Erythroblast (primary cell): ENCODE results near the gene P4HTM.

Experiments used
- DNase-seq, 2 experiments: peaks; one replicate each; lab custom pipeline; 2025; lab: John Stamatoyannopoulos, UW
- GATA1 ChIP-seq: IDR thresholded peaks from 2 replicates; pipeline ENCODE4 v1.6.1; 2011; ENCODE audit warnings: low read depth, mild to moderate bottlenecking, control low read depth, low read length, moderate library complexity
- POLR2A ChIP-seq: IDR thresholded peaks from 2 replicates; pipeline ENCODE4 v1.6.1; 2011; ENCODE audit warnings: mild to moderate bottlenecking, low read length

The P4HTM gene

GRCh38 chr3:49028673-49029562 lies 38.9 kb downstream of the P4HTM start, which contains the start of gene IMPDH2:
Gene IMPDH2, minus strand, starts transcription at chr3:49029398. Its CDS starts 48 bp downstream, at chr3:49029350.
- DNase-seq: peak; percentile 97 to 99
- TF ChIP-seq POLR2A (peak; percentile 99), GATA1 (no peak)

- TF ChIP-seq GATA1: no peak
- TF ChIP-seq POLR2A: peak; percentile 66
- no peak for DNase-seq
Measured at GRCh38 chr3:49029563-49029884, 39.5 kb downstream of the P4HTM start.

GRCh38 chr3:49030321-49030720 lies 40.3 kb downstream of the P4HTM start:
- DNase-seq: peak; percentile 76 to 83
- TF ChIP-seq POLR2A (no peak), GATA1 (no peak)

GRCh38 chr3:49032646-49033304 lies 42.7 kb downstream of the P4HTM start:
- TF ChIP-seq POLR2A (no peak), GATA1 (no peak)
- DNase-seq: no peak

GRCh38 chr3:49034650-49035049 lies 44.6 kb downstream of the P4HTM start:
- no peak for TF ChIP-seq POLR2A
- TF ChIP-seq GATA1: no peak
- no peak for DNase-seq

- TF ChIP-seq GATA1 (no peak), POLR2A (no peak)
- no peak for DNase-seq
Measured at GRCh38 chr3:49035281-49035680, 45.2 kb downstream of the P4HTM start.

- DNase-seq: no peak
- TF ChIP-seq GATA1: no peak
- TF ChIP-seq POLR2A: no peak
Measured at GRCh38 chr3:49053543-49053942, 63.5 kb downstream of the P4HTM start.

- TF ChIP-seq GATA1 (no peak), POLR2A (no peak)
Measured at GRCh38 chr3:49054344-49054862, 64.4 kb downstream of the P4HTM start.

More at GRCh38 chr3:49054344-49054862, 64.4 kb downstream of the P4HTM start:
- no peak for DNase-seq
